ENCODE data around the gene GALNT2. TPM values are rescaled to one million over a fixed set of nuclear protein-coding genes. Genes with fewer than 3 reads are reported as not detected.

Gene GALNT2
- total RNA-seq, 1 donor, result 17.2 TPM

DNA sequence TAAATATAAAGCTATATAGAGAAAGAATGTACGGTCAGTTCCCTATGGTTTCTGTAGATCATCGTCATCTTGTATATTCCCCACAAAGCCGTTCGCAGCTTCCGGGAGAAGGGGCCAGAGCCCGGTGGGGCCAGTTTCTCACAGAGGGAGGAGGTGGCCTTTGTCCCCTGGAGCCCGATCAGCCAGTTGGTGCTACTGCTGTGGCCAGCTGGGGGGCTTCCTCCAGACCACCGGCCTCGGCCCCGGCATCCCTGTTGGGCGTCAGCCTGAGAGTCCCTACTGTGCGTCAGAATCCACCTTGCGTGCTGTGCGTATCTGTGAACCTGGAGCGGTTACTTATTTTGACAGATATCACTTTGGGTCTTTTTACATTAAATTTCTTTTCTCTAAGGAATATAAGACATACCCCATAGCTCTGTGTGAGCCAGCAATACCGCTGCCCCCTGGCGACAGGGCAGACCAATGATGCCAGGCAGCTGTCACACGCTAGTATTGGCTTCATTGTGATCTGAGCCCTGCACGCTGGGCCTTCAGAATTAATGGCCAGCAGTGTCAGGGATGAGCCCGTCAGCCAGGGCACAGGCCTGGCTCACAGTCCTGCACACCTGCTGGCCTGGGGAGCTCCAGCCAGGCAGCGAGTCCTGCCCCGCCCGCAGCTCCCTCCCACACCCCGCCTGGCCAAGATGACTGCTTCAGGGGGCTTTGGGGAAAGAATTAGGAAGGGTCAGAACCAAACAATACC lies 213.2 kb downstream of the GALNT2 start:
- peaks cover 38% of the 10 kb centered on the region for H3K4me1 ChIP-seq (ENCODE audit: insufficient read depth, low read length)
- no peak overlapping the region for H3K4me3 ChIP-seq (ENCODE audit: low read length)
- no peaks in the 10 kb centered on the region for H3K27me3 ChIP-seq (ENCODE audit: insufficient read depth, low read length)
- H3K9me3 ChIP-seq (ENCODE audit: low read depth, low read length), result no peaks in the 10 kb centered on the region

- Histone ChIP-seq H3K27me3 (ENCODE audit: insufficient read depth, low read length) (no peaks in the 10 kb centered on the region), H3K9me3 (ENCODE audit: low read depth, low read length) (no peaks in the 10 kb centered on the region), H3K4me1 (ENCODE audit: insufficient read depth, low read length) (peaks cover 38% of the 10 kb centered on the region), H3K4me3 (ENCODE audit: low read length) (no peak overlapping the region)
Measured at GRCh38 chr1:230280906-230281413, 213.9 kb downstream of the GALNT2 start.

DNA sequence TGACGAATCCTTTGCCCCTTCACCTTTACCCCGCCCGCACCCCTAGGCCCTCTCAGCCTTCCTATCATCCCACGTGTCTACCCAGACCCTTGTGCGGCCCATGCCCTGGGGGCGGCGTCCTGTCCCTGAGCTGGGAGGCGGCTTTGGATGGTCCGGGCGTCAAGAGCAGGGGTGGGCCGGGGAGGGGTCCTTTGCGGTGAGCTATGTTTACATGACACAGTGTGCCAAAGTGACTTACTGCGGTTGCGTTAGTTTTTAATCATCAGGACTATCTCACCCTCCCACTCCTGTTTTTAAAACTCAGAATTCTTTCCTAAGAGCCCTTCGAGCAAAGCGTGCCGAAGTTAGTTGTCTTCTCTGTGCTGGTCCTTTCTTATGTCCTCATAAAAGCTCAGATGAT lies 214.5 kb downstream of the GALNT2 start:
- Histone ChIP-seq H3K4me1 (ENCODE audit: insufficient read depth, low read length) (peaks cover 38% of the 10 kb centered on the region), H3K9me3 (ENCODE audit: low read depth, low read length) (no peaks in the 10 kb centered on the region), H3K4me3 (ENCODE audit: low read length) (no peak overlapping the region), H3K27me3 (ENCODE audit: insufficient read depth, low read length) (no peaks in the 10 kb centered on the region)

GRCh38 chr1:230282157-230282556 lies 215.1 kb downstream of the GALNT2 start:
- Histone ChIP-seq H3K27me3 (ENCODE audit: insufficient read depth, low read length) (no peaks in the 10 kb centered on the region), H3K4me1 (ENCODE audit: insufficient read depth, low read length) (peaks cover 36% of the 10 kb centered on the region), H3K4me3 (ENCODE audit: low read length) (no peak overlapping the region), H3K9me3 (ENCODE audit: low read depth, low read length) (no peaks in the 10 kb centered on the region)

GRCh38 chr1:230283678-230284077 lies 216.6 kb downstream of the GALNT2 start:
- H3K4me1 ChIP-seq (ENCODE audit: insufficient read depth, low read length), result peaks cover 29% of the 10 kb centered on the region
- no peak overlapping the region for H3K4me3 ChIP-seq (ENCODE audit: low read length)
- no peaks in the 10 kb centered on the region for H3K27me3 ChIP-seq (ENCODE audit: insufficient read depth, low read length)
- no peaks in the 10 kb centered on the region for H3K9me3 ChIP-seq (ENCODE audit: low read depth, low read length)

DNA sequence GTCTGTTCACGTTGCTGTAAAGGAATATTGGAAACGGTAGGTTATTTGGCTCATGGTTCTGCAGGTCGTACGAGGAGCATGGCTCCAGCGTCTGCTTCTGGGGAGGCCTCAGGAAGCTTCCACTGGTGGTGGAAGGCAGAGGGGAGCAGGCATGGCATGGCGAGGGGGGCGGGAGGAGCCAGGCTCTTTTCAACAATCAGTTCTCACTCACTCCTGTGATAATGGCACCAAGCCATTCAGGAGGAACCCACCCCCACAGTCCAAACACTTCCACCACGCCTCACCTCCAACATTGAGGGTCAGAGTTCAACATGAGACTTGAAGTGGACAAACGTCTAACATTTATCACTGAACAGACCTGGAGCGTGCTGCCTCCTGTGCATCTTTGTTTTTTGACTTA lies 217.9 kb downstream of the GALNT2 start:
- no peaks in the 10 kb centered on the region for H3K27me3 ChIP-seq (ENCODE audit: insufficient read depth, low read length)
- H3K9me3 ChIP-seq (ENCODE audit: low read depth, low read length), result no peaks in the 10 kb centered on the region
- H3K4me1 ChIP-seq (ENCODE audit: insufficient read depth, low read length), result peaks cover 21% of the 10 kb centered on the region
- H3K4me3 ChIP-seq (ENCODE audit: low read length), result no peak overlapping the region

DNA sequence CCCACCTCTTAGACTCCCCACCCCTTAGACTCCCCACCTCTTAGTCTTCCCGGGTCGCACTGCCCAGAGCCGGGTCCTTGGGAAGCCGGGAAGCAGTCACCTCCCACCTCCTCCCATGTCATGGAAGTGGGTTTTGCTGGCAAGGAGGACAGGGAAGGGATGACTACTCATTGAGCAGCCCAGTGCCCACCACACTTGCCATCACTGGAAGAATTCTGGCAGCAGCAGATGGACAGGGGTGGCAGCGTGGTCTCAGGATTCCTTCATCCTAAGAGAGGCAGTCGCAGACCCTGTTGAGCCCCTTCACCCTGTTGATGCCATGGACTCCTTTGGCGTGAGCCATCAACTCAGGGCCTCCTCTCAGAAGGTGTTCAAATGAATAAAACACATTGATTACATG lies 218.3 kb downstream of the GALNT2 start:
- Histone ChIP-seq H3K4me3 (ENCODE audit: low read length) (no peak overlapping the region), H3K27me3 (ENCODE audit: insufficient read depth, low read length) (no peaks in the 10 kb centered on the region), H3K4me1 (ENCODE audit: insufficient read depth, low read length) (peaks cover 25% of the 10 kb centered on the region), H3K9me3 (ENCODE audit: low read depth, low read length) (no peaks in the 10 kb centered on the region)

DNA sequence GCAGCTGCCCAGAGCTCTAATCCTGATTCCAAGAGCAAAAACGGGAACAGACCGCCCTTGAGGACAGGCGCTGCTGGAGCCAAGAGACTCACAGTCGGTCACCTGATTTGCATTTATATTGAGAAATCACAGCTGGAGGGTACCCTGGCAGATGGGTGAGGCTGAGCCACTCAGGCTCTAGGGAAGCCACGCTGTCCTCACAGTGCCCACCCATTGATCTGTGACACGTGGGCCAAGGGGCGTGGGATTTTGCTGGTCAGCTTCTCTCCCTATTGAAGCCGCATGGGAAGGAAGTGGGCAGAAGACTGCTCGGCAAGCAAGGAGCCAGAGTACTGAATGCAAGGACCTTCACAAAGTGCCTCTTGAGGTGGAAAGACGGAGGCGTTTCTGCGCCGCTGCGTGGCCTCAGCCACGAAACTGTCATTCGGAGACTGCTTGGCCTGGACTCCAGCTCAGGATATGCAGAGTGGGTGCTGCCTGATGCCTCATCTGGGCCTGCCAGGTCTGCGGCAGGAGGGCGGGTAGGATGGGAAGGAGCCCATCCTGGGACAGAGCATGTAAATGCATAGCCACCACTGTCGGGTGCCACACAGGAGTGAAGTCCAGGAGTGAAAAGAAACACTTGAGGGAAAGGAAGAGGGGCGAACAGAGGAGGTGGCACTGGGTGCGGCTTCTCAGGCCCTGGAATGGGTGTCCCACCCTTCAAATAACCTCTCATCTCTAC lies 219.3 kb downstream of the GALNT2 start:
- Histone ChIP-seq H3K27me3 (ENCODE audit: insufficient read depth, low read length) (no peaks in the 10 kb centered on the region), H3K4me3 (ENCODE audit: low read length) (no peak overlapping the region), H3K9me3 (ENCODE audit: low read depth, low read length) (no peaks in the 10 kb centered on the region), H3K4me1 (ENCODE audit: insufficient read depth, low read length) (peaks cover 20% of the 10 kb centered on the region)

DNA sequence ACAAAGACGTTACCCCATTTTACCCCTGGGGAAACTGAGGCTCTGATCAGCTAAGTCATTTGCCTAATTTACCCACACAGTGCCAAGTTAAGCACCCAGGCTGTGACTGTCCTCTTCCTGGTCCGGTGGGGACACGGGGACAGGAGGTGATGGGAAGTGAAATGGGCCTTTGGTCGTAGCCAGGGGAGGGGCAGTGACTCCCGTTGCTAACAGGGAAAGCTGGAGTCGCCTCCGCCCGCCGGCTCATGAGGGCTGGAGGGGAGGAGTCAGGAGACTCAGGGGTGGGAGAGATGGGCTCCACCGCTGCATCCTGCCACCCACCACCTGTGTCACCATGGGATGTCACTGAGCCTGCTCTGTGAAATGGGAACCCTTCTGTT lies 219.8 kb downstream of the GALNT2 start:
- H3K4me3 ChIP-seq (ENCODE audit: low read length), result no peak overlapping the region
- H3K27me3 ChIP-seq (ENCODE audit: insufficient read depth, low read length), result no peaks in the 10 kb centered on the region
- peaks cover 16% of the 10 kb centered on the region for H3K4me1 ChIP-seq (ENCODE audit: insufficient read depth, low read length)
- H3K9me3 ChIP-seq (ENCODE audit: low read depth, low read length), result no peaks in the 10 kb centered on the region

DNA sequence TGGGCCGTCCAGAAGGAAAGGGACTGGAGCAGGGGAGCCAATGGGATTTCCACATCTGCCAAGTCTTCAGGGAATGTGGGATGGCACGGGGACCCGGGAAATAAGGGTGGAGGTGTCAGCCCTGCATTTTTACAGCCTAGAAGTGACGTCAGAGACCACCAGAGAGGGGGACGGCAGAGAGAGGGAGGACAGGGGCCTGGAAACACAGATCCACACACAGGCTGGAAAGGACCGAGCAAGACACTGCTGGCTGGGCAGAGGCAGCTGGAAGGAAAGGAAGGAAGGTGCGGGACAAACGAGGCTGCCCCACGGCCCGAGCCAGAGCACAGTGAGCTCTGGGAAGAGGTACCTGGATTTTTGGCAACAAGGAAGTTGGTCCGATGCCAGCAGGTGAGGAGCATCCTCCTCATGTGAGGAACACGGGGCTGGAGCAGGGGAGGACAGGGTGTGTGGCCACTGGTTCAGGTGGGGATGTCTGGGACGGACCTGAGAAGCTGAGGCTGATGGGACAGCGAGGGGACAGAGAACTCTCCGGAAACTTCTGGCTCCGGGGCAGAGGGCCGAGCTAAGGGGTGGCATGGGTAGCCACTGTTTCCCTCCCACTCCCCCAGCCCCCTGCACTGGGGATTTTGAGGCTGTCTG lies 220.8 kb downstream of the GALNT2 start:
- Histone ChIP-seq H3K9me3 (ENCODE audit: low read depth, low read length) (no peaks in the 10 kb centered on the region), H3K27me3 (ENCODE audit: insufficient read depth, low read length) (no peaks in the 10 kb centered on the region), H3K4me1 (ENCODE audit: insufficient read depth, low read length) (peaks cover 10% of the 10 kb centered on the region), H3K4me3 (ENCODE audit: low read length) (no peak overlapping the region)

GRCh38 chr1:230288641-230289349 lies 221.8 kb downstream of the GALNT2 start:
- H3K4me1 ChIP-seq (ENCODE audit: insufficient read depth, low read length), result peaks cover 10% of the 10 kb centered on the region

DNA sequence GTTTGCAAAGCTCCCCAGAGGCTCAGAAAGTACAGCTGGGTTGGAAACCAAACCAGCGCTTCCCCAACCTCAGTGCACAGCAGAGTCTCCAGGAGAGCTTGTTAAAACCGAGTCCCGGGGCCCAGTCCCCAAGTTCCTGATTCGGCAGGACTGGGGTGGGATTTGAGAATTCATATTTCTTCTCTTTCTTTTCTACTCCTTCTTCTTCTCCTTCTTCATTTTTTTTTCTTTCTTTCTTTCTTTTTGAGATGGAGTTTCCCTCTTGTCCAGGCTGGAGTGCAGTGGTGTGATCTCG lies 222.3 kb downstream of the GALNT2 start:
- Histone ChIP-seq H3K4me1 (ENCODE audit: insufficient read depth, low read length) (peaks cover 10% of the 10 kb centered on the region), H3K9me3 (ENCODE audit: low read depth, low read length) (no peaks in the 10 kb centered on the region), H3K27me3 (ENCODE audit: insufficient read depth, low read length) (no peaks in the 10 kb centered on the region), H3K4me3 (ENCODE audit: low read length) (no peak overlapping the region)

More at GRCh38 chr1:230288641-230289349, 221.8 kb downstream of the GALNT2 start:
- Histone ChIP-seq H3K4me3 (ENCODE audit: low read length) (no peak overlapping the region), H3K27me3 (ENCODE audit: insufficient read depth, low read length) (no peaks in the 10 kb centered on the region), H3K9me3 (ENCODE audit: low read depth, low read length) (no peaks in the 10 kb centered on the region)

GRCh38 chr1:230291731-230292620 lies 224.9 kb downstream of the GALNT2 start:
- Histone ChIP-seq H3K27me3 (ENCODE audit: insufficient read depth, low read length) (no peaks in the 10 kb centered on the region), H3K4me1 (ENCODE audit: insufficient read depth, low read length) (peaks cover 10% of the 10 kb centered on the region), H3K9me3 (ENCODE audit: low read depth, low read length) (no peaks in the 10 kb centered on the region), H3K4me3 (ENCODE audit: low read length) (no peak overlapping the region)

DNA sequence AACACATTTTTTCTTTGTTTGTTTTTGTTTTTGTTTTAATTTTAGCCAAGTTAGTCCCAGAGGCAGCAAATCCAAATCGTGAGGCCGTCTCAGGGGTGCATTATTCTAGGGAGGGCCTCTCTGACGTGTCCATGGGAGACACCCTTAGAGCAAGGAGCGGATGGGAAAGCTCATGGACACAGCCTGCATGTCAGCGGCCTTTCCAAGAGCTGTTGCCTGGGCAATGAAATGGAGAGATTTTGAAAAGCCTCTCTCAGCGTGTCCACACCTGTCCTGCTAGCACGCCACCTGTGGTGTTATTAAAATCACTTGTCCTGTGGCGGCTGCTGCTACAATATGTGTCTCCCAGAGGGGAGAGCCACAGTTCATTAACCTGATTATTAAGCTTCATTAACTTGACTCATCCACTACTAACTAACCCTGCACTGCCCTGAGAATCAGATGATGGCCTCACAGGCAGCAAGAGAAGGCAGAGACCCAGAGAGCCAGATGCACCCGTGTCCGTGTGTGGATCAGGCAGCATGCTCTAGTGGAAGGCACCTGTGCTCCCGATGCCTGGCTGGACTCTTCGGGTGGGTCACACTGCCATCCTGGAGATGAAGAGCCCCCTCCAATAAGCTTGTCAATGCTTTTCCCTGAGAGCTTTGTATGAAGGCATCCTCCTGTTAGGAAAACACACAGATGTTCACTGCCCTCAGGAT lies 225.8 kb downstream of the GALNT2 start:
- Histone ChIP-seq H3K9me3 (ENCODE audit: low read depth, low read length) (no peaks in the 10 kb centered on the region), H3K27me3 (ENCODE audit: insufficient read depth, low read length) (no peaks in the 10 kb centered on the region), H3K4me1 (ENCODE audit: insufficient read depth, low read length) (peaks cover 10% of the 10 kb centered on the region), H3K4me3 (ENCODE audit: low read length) (no peak overlapping the region)

Measured in mononuclear cell (primary cell).